GM12873 (cell line): ENCODE measurements around the gene TOGARAM1.

Experiments used
- TF ChIP-seq, protein P1 (sequence below): IDR thresholded peaks from 2 replicates; pipeline ENCODE4 v1.5.1; 2012; ENCODE audit warnings: low read depth, mild to moderate bottlenecking, moderate library complexity, low read length, control low read depth; ENCODE audit not compliant: insufficient read depth; ENCODE audit errors: missing control alignments

TOGARAM1 gene

DNA sequence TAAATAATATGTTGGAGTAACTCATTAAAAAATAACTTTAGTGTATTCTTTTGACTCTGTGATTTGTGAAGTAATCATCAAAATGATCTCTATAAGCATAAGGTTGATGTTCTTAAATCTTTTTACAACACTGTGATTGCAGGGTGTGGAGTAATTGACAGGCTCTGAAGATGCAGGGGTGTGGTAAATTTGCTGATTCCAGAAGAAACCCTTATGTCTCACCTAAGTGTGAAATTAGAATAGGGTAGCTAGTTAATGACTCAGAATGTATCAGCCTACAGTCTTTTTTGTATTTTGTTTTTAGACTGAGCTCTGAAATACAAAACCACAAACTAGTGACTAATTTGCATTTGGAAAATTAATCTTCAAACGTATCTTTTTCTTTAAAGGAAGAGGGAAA is 127.8 kb downstream of the TOGARAM1 start:
- TF ChIP-seq, protein P1, sequence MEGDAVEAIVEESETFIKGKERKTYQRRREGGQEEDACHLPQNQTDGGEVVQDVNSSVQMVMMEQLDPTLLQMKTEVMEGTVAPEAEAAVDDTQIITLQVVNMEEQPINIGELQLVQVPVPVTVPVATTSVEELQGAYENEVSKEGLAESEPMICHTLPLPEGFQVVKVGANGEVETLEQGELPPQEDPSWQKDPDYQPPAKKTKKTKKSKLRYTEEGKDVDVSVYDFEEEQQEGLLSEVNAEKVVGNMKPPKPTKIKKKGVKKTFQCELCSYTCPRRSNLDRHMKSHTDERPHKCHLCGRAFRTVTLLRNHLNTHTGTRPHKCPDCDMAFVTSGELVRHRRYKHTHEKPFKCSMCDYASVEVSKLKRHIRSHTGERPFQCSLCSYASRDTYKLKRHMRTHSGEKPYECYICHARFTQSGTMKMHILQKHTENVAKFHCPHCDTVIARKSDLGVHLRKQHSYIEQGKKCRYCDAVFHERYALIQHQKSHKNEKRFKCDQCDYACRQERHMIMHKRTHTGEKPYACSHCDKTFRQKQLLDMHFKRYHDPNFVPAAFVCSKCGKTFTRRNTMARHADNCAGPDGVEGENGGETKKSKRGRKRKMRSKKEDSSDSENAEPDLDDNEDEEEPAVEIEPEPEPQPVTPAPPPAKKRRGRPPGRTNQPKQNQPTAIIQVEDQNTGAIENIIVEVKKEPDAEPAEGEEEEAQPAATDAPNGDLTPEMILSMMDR = no peak

DNA sequence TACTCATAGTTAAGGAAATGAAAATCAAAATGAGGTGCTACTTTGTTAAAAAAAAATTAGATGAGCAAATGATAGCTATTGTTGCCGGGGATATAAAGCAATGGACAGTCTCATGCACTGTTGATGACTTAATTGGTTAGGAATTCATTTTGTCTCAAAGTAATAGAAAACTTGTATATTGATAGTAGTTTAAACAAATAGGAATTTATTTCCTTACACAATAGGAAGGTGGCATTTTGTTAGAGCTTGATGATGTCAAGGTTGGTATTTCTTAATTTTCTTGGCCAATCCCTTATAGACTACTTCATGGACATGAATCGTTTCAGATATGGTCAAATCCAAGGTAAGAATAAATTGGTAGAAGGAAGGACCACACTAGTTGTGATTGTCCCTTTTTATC is 129.7 kb downstream of the TOGARAM1 start:
- TF ChIP-seq, protein P1 = no peak

DNA sequence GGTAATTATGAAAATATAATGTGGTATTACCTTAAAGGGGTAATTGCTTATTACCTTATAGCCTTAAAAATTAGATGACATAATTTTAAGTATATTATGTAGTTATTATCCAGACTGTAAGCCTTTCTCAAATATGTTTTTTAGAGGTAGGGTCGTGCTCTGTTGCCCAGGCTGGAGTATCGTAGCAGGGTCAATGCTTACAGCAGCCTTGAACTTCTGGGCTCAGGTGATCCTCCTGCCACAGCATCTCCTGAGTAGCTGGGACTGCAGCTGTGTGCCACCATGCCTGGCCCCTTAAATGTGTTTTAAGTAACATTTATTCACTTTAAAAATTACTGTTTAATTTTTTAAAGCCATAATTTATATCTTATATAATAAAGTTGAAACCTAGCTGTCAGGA is 132.3 kb downstream of the TOGARAM1 start:
- TF ChIP-seq, protein P1 = no peak

DNA sequence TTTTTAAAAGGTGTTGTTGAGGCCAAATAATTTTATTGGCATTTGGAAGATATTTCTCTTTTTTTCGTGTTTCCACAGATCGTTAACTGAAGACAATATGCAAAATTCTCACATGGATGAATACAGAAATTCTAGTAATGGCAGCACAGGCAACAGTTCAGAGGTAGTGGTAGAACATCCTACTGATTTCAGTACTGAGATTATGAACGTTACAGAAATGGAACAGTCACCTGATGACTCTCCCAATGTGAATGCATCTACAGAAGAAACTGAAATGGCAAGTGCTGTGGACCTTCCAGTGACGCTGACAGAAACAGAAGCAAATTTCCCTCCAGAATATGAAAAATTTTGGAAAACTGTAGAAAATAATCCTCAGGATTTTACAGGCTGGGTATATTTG is 133.2 kb downstream of the TOGARAM1 start:
- TF ChIP-seq, protein P1 = no peak

DNA sequence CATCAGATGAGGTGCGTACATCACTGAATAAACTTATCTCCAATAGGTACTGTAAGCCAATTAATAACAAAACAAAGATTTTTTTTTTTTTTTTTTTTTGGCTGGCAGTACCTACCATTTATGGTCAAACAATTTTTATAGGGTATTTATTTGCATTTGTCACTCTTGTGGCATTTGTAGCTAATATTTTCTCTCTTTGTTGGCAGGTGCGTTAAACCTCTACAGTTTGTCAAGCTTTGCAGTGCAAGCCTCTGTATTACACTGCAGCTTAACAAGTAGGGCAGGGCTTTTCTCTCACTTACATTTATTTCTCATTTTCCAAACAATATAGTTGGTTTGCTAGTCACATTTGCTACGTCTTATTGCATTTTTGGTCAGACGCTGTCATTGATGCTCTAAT is 134.2 kb downstream of the TOGARAM1 start:
- TF ChIP-seq, protein P1 = no peak

DNA sequence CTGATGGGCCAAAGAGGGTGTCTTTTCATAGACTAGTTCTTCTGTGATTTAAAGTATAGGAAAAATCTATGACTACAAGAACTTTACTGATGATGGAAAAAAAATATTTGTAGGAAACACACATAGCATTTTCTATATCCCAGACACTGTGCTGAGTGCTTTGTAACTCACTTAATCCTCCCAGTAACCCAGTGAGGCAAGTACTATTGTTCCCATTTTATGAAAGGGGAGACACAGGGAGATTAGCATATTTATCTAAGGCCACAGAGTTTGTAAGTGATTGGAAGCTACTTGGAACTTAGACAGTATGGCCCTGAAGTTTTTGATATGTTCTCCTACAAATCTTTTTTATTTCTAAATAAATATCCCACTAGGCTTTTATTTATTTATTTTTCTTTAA is 141.8 kb downstream of the TOGARAM1 start:
- TF ChIP-seq, protein P1 = no peak

DNA sequence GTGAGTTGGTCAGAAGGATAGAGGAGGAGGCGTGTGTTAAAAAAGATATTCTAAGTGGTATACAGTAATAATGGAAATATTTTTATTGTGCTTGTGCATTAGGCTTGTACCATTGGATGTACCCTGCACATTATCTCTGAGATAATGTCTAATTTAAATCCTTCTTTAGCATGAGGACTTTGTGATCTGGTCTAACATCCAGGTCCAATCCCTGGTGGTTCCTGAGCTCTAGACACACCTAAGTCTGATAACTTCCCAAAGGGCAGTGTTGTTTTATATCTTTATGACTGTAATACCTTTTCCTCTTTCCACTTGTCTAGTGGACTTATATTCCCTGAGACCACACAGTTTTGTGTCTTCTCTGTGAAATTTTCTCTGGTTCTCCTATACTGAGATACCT is 142.6 kb downstream of the TOGARAM1 start:
- TF ChIP-seq, protein P1 = no peak
